NCI-H128 (cell line): ENCODE results near the gene LTBP1.

Experiments
- DNase-seq: peaks from one replicate; lab custom pipeline; 2025; ENCODE audit not compliant: unreplicated experiment; lab: John Stamatoyannopoulos, UW

The LTBP1 gene

GRCh38 chr2:33008716-33009115 lies 62.0 kb downstream of the LTBP1 start:
- no peak for DNase-seq

GRCh38 chr2:33009249-33009648 lies 62.5 kb downstream of the LTBP1 start:
- no peak for DNase-seq

GRCh38 chr2:33011373-33011772 lies 64.6 kb downstream of the LTBP1 start:
- DNase-seq: no peak

- no peak for DNase-seq
Observed at GRCh38 chr2:33011941-33012340, 65.2 kb downstream of the LTBP1 start.

- no peak for DNase-seq
Observed at GRCh38 chr2:33013684-33014110, 66.9 kb downstream of the LTBP1 start.

GRCh38 chr2:33014268-33014667 lies 67.5 kb downstream of the LTBP1 start:
- no peak for DNase-seq

- no peak for DNase-seq
Observed at GRCh38 chr2:33015421-33016142, 68.8 kb downstream of the LTBP1 start.

GRCh38 chr2:33018271-33018670 lies 71.5 kb downstream of the LTBP1 start:
- DNase-seq: no peak

GRCh38 chr2:33019796-33020195 lies 73.0 kb downstream of the LTBP1 start:
- DNase-seq: no peak

GRCh38 chr2:33020883-33021282 lies 74.1 kb downstream of the LTBP1 start:
- DNase-seq: no peak

GRCh38 chr2:33021542-33022227 lies 74.9 kb downstream of the LTBP1 start:
- no peak for DNase-seq

- DNase-seq: no peak
Observed at GRCh38 chr2:33022395-33022985, 75.7 kb downstream of the LTBP1 start.

- DNase-seq: no peak
Observed at GRCh38 chr2:33022989-33023727, 76.4 kb downstream of the LTBP1 start.

- DNase-seq: no peak
Observed at GRCh38 chr2:33023728-33024500, 77.2 kb downstream of the LTBP1 start.

GRCh38 chr2:33024758-33025157 lies 78.0 kb downstream of the LTBP1 start:
- DNase-seq: no peak

GRCh38 chr2:33029459-33029858 lies 82.7 kb downstream of the LTBP1 start:
- no peak for DNase-seq

GRCh38 chr2:33029926-33030325 lies 83.2 kb downstream of the LTBP1 start:
- DNase-seq: no peak

- no peak for DNase-seq
Observed at GRCh38 chr2:33030326-33030725, 83.6 kb downstream of the LTBP1 start.

GRCh38 chr2:33032245-33032644 lies 85.5 kb downstream of the LTBP1 start:
- no peak for DNase-seq

- DNase-seq: peak; percentile 7
Observed at GRCh38 chr2:33033606-33034081, 86.9 kb downstream of the LTBP1 start.

- no peak for DNase-seq
Observed at GRCh38 chr2:33034784-33035183, 88.0 kb downstream of the LTBP1 start.
